K562 (cell line): Measurements from ENCODE around the gene WDFY2. TPM values are rescaled to one million over a fixed set of nuclear protein-coding genes. Genes with fewer than 3 reads are reported as not detected.

Experiments
- ERF ChIP-seq: fragments of 450-650 bp; formaldehyde crosslinking; IDR thresholded peaks from 2 replicates; pipeline ENCODE4 v1.4.0; 2020; ENCODE audit warnings: mild to moderate bottlenecking, mixed read lengths
- GATAD2A ChIP-seq: fragments of 450-650 bp; IDR thresholded peaks from 2 replicates; pipeline ENCODE4 v1.6.1; 2017
- LARP7 ChIP-seq: fragments of 450-650 bp; IDR thresholded peaks from 2 replicates; pipeline ENCODE4 v1.6.1; 2016
- MAFF ChIP-seq: IDR thresholded peaks from 2 replicates; pipeline ENCODE4 v1.6.1; 2012; ENCODE audit warnings: low read length, improper control_type of control experiment
- MCM2 ChIP-seq: fragments of 450-650 bp; IDR thresholded peaks from 2 replicates; pipeline ENCODE4 v1.6.1; 2017; ENCODE audit warnings: low read depth, mild to moderate bottlenecking
- NFXL1 ChIP-seq: fragments of 450-650 bp; formaldehyde crosslinking; IDR thresholded peaks from 2 replicates; pipeline ENCODE4 v1.4.0; 2021; ENCODE audit warnings: mild to moderate bottlenecking
- PRMT5 ChIP-seq: sonication (generic); formaldehyde crosslinking; IDR thresholded peaks from 2 replicates; pipeline ENCODE4 v1.5.0; 2020; ENCODE audit warnings: missing genetic modification reagents
- PTTG1 ChIP-seq: fragments of 450-650 bp; IDR thresholded peaks from 2 replicates; pipeline ENCODE4 v1.6.1; 2016; ENCODE audit warnings: low read depth, mild to moderate bottlenecking, missing genetic modification characterization, missing compliant biosample characterization
- SMAD1 ChIP-seq: fragments of 150-350 bp; IDR thresholded peaks from 2 replicates; pipeline ENCODE4 v1.6.1; 2014; ENCODE audit warnings: low read length, low read depth; ENCODE audit not compliant: partially characterized antibody
- ZNF165 ChIP-seq: fragments of 250-450 bp; sonication (Bioruptor Pico); IDR thresholded peaks from 2 replicates; pipeline ENCODE4 v1.4.0; 2020; ENCODE audit warnings: borderline replicate concordance
- ZNF184 ChIP-seq: sonication (generic); formaldehyde crosslinking; IDR thresholded peaks from 2 replicates; pipeline ENCODE4 v1.5.0; 2020; ENCODE audit warnings: missing genetic modification reagents
- ZNF696 ChIP-seq: fragments of 250-450 bp; sonication (Bioruptor Pico); conservative IDR thresholded peaks from 2 replicates; pipeline ENCODE4 v1.4.0; 2020; ENCODE audit warnings: mild to moderate bottlenecking, moderate library complexity
- polyA plus RNA-seq, 8 experiments: library from polyadenylated mRNA; depleted of rRNA in 4 of 8; stranded (reverse) in 5 of 8; unstranded in 3 of 8; fragments of >200 nt; fragmentation: Nextera tagmentation in 2 of 8; fragmentation: Illumina TruSeq in 1 of 8; extraction: Ambion mirVana in 2 of 8; extraction: Trizol in 1 of 8; gene quantifications; 2 replicates each; pipeline versions ENCODE4 v1.2.1 to v1.2.3, GENCODE V29; 2011 to 2014; ENCODE audit warnings: inconsistent platforms in 1 of 8, missing spikeins in 1 of 8
- total RNA-seq, 7 experiments: library from RNA; depleted of rRNA in 6 of 7; stranded (reverse); fragments of >200 nt in 6 of 7; fragmentation: Illumina TruSeq in 2 of 7; extraction: Trizol in 2 of 7; gene quantifications; 2 replicates each; pipeline versions ENCODE4 v1.2.1 to v1.2.3, GENCODE V29; 2011 to 2021; ENCODE audit warnings: low replicate concordance in 1 of 7
- TF ChIP-seq, protein P1 (sequence below): sonication (generic); formaldehyde crosslinking; IDR thresholded peaks from 2 replicates; pipeline ENCODE4 v1.8.0; 2022; ENCODE audit warnings: mild to moderate bottlenecking, low read depth, missing genetic modification reagents
- TF ChIP-seq, protein P2 (sequence below): IDR thresholded peaks from 2 replicates; pipeline ENCODE4 v1.6.1; 2012; ENCODE audit warnings: low read depth, low read length, improper control_type of control experiment, borderline replicate concordance
- TF ChIP-seq, protein P3 (sequence below): fragments of 450-650 bp; IDR thresholded peaks from 2 replicates; pipeline ENCODE4 v1.6.1; 2016; ENCODE audit warnings: missing biosample characterization, missing genetic modification characterization
- TF ChIP-seq, protein P4 (sequence below): fragments of 250-450 bp; sonication (Bioruptor Pico); IDR thresholded peaks from 2 replicates; pipeline ENCODE4 v1.8.0; 2021; ENCODE audit warnings: moderate library complexity, mild to moderate bottlenecking, inconsistent platforms
- TF ChIP-seq, protein P5 (sequence below), 2 experiments: fragments of 450-650 bp in 1 of 2; IDR thresholded peaks; 2 replicates each; pipeline ENCODE4 v1.6.1; 2011 to 2017; ENCODE audit warnings: low read depth in 2 of 2, antibody characterized with exemption in 1 of 2, borderline replicate concordance in 1 of 2, low read length in 1 of 2, mild to moderate bottlenecking in 1 of 2, mixed read lengths in 1 of 2; ENCODE audit not compliant: control insufficient read depth in 1 of 2
- TF ChIP-seq, protein P6 (sequence below): fragments of 250-450 bp; sonication (Bioruptor Pico); IDR thresholded peaks from 2 replicates; pipeline ENCODE4 v1.8.0; 2022; ENCODE audit warnings: moderate library complexity, mild to moderate bottlenecking, inconsistent platforms
- TF ChIP-seq, protein P7 (sequence below): fragments of 250-450 bp; sonication (Bioruptor Pico); IDR thresholded peaks from 2 replicates; pipeline ENCODE4 v1.4.0; 2020; ENCODE audit warnings: mild to moderate bottlenecking

Gene WDFY2
- total and polyA plus RNA-seq, 9 of the 15 experiments (the other 6 are each of a cell fraction or from before 2014, with no cell fraction given) = 0.66 to 6.4 (median 4.4) TPM

DNA sequence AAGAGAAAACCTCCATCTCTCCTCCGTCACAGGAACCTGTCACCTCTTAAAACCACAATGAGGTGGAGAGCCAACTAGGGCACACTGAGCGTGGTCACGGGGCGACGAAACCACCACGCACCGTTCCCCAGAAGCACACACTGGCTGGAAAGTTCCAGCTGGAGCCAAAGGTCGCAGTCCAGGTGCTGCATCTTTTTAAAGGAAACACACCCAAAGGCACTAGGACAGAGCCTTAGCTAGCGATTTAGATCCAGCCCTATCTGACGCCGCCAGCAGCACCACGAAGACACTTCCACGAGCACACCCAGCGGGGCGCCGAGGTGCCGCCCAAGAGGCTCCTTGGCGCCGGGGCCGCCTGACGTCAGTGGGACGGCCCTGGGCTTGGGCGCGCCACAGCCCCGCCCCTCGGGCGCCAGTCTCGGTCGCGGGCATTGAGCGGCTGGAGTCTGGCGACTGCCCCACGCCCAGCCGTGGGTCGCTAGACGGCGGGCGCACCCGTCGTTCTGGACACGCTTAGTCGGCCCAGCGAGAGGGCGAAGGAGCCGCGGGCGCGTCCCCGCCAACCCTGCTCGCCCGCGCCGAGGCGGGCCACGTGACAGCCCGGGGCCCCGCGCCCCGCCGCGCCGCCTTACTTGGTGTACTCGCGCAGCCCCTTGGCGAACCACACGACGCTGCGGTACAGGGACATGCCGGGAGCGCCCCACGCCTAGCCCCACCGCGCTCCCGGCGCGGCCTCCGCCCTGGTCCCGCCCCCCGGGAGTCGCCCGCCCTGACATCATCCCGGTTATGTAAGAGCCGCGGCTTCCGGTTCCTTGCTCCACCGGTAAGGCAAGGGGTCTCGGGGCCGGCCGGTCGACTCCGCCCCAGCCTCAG is 219.4 kb downstream of the WDFY2 start, which contains the start of gene DHRS12 (continued):
- TF ChIP-seq ZNF696 (CRISPR knock-in tag) = no peak
- no peak for TF ChIP-seq NFXL1 (CRISPR knock-in tag)
- TF ChIP-seq, protein P1, sequence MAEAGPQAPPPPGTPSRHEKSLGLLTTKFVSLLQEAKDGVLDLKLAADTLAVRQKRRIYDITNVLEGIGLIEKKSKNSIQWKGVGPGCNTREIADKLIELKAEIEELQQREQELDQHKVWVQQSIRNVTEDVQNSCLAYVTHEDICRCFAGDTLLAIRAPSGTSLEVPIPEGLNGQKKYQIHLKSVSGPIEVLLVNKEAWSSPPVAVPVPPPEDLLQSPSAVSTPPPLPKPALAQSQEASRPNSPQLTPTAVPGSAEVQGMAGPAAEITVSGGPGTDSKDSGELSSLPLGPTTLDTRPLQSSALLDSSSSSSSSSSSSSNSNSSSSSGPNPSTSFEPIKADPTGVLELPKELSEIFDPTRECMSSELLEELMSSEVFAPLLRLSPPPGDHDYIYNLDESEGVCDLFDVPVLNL (CRISPR knock-in tag) = no peak
- no peak for TF ChIP-seq ZNF165 (CRISPR knock-in tag)
- TF ChIP-seq, protein P2, sequence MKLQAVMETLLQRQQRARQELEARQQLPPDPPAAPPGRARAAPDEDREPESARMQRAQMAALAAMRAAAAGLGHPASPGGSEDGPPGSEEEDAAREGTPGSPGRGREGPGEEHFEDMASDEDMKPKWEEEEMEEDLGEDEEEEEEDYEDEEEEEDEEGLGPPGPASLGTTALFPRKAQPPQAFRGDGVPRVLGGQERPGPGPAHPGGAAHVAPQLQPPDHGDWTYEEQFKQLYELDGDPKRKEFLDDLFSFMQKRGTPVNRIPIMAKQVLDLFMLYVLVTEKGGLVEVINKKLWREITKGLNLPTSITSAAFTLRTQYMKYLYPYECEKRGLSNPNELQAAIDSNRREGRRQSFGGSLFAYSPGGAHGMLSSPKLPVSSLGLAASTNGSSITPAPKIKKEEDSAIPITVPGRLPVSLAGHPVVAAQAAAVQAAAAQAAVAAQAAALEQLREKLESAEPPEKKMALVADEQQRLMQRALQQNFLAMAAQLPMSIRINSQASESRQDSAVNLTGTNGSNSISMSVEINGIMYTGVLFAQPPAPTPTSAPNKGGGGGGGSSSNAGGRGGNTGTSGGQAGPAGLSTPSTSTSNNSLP = no peak
- no peak for TF ChIP-seq SMAD1
- TF ChIP-seq, protein P3, sequence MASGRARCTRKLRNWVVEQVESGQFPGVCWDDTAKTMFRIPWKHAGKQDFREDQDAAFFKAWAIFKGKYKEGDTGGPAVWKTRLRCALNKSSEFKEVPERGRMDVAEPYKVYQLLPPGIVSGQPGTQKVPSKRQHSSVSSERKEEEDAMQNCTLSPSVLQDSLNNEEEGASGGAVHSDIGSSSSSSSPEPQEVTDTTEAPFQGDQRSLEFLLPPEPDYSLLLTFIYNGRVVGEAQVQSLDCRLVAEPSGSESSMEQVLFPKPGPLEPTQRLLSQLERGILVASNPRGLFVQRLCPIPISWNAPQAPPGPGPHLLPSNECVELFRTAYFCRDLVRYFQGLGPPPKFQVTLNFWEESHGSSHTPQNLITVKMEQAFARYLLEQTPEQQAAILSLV (tag) = no peak
- no peak for TF ChIP-seq PTTG1 (tag)
- no peak for TF ChIP-seq PRMT5
- no peak for TF ChIP-seq MCM2
- no peak for TF ChIP-seq LARP7
- TF ChIP-seq MAFF = no peak
- no peak for TF ChIP-seq GATAD2A
- TF ChIP-seq, protein P4, sequence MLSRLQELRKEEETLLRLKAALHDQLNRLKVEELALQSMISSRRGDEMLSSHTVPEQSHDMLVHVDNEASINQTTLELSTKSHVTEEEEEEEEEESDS = no peak
- TF ChIP-seq ZNF184 = no peak
- TF ChIP-seq, protein P5, sequence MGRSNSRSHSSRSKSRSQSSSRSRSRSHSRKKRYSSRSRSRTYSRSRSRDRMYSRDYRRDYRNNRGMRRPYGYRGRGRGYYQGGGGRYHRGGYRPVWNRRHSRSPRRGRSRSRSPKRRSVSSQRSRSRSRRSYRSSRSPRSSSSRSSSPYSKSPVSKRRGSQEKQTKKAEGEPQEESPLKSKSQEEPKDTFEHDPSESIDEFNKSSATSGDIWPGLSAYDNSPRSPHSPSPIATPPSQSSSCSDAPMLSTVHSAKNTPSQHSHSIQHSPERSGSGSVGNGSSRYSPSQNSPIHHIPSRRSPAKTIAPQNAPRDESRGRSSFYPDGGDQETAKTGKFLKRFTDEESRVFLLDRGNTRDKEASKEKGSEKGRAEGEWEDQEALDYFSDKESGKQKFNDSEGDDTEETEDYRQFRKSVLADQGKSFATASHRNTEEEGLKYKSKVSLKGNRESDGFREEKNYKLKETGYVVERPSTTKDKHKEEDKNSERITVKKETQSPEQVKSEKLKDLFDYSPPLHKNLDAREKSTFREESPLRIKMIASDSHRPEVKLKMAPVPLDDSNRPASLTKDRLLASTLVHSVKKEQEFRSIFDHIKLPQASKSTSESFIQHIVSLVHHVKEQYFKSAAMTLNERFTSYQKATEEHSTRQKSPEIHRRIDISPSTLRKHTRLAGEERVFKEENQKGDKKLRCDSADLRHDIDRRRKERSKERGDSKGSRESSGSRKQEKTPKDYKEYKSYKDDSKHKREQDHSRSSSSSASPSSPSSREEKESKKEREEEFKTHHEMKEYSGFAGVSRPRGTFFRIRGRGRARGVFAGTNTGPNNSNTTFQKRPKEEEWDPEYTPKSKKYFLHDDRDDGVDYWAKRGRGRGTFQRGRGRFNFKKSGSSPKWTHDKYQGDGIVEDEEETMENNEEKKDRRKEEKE (IDR thresholded peaks at IDR 0.05; ENCODE audit: borderline replicate concordance in 1 of 2, control insufficient read depth in 1 of 2, low read depth in 2 of 2, low read length in 1 of 2) = no peak
- TF ChIP-seq, protein P6, sequence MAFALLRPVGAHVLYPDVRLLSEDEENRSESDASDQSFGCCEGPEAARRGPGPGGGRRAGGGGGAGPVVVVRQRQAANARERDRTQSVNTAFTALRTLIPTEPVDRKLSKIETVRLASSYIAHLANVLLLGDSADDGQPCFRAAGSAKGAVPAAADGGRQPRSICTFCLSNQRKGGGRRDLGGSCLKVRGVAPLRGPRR (CRISPR knock-in tag) = no peak
- no peak for TF ChIP-seq ERF
- TF ChIP-seq, protein P7, sequence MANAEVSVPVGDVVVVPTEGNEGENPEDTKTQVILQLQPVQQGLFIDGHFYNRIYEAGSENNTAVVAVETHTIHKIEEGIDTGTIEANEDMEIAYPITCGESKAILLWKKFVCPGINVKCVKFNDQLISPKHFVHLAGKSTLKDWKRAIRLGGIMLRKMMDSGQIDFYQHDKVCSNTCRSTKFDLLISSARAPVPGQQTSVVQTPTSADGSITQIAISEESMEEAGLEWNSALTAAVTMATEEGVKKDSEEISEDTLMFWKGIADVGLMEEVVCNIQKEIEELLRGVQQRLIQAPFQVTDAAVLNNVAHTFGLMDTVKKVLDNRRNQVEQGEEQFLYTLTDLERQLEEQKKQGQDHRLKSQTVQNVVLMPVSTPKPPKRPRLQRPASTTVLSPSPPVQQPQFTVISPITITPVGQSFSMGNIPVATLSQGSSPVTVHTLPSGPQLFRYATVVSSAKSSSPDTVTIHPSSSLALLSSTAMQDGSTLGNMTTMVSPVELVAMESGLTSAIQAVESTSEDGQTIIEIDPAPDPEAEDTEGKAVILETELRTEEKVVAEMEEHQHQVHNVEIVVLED (CRISPR knock-in tag) = no peak
